GM18907 (cell line): Measurements from ENCODE around the gene TCF21.
"Not testable (repeated sequence)": the region's sequence is repeated elsewhere in the genome, so short reads cannot be mapped to it uniquely, and the experiment has no call there.

Experiments
- ATAC-seq: cut with Tn5 transposase; IDR thresholded peaks from one replicate; pipeline ENCODE4 v1.9.1; 2021; ENCODE audit warnings: mild to moderate bottlenecking, moderate library complexity; ENCODE audit not compliant: unreplicated experiment

TCF21 gene

DNA sequence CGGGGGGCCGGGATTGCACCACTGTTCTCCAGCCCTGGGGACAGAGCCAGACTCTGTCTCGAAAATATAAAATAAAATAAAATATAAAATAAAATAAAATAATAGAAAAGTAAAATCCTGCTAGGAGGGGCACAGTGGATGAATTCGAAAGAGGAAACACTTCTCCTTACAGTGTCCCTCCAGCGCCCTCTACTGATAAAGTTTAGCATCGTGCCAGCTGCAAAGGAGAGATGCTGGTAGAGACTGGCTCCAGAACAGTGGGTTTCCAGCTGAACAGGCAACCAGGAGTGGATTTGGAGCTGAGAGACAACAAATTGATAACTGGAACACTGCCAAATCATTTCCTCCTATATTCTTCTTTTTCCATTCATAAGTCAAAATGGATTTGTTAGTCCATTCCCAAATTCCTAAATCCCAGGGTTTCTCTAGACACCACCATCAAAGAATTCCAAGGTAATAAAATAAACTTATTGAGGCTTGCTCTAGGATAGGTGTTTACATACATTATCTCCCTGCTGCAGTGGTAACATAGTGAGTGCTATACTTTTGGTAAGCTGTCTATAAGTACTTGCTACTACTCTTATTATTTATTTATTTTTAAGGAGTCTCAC, 32.4 kb downstream of the TCF21 start:
- ATAC-seq: peak; percentile 51

DNA sequence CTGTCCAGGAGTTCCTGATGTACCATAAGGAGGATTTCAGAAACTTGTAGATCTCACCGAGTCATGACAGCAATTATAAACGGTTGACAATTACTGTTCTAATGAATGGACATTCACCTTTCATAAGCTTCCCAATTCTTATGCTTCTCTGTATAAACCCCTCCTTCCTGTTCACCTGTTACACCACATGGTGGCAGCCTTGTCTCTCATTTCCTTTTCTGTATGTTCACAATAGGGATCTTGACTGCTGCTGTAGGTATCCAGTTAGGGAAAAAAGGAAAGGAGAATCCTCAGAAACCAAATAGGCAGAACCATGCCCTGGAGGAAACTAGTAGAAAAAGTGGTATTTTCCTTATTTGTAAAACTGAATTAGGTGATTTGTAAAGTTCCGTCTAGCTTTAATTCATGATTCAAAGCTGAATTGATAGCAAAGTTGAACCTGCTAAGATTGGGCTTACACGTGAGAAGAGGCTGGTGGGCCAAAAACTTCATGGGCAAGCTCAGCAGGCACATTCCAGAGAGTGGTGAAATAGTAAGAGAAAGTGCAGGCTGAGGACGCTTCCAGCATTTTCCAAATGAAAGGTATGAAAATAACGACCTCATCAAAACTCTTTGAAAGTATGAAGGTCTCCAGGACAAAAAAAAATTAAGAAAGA, 35.2 kb downstream of the TCF21 start:
- ATAC-seq: peak; percentile 88

DNA sequence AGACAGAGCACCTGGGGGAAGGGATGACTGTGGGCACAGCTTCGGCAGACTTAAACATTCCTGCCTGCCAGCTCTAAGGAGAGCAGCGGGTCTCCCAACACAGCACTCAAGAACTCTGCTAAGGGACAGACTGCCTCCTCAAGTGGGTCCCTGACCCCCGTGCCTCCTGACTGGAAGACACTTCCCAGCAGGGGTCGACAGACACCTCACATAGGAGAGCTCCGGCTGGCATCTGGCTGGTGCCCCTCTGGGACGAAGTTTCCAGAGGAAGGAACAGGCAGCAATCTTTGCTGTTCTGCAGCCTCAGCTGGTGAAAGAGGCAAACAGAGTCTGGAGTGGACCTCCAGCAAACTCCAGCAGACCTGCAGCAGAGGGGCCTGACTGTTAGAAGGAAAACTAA, 42.3 kb downstream of the TCF21 start:
- ATAC-seq: not testable (repeated sequence)

DNA sequence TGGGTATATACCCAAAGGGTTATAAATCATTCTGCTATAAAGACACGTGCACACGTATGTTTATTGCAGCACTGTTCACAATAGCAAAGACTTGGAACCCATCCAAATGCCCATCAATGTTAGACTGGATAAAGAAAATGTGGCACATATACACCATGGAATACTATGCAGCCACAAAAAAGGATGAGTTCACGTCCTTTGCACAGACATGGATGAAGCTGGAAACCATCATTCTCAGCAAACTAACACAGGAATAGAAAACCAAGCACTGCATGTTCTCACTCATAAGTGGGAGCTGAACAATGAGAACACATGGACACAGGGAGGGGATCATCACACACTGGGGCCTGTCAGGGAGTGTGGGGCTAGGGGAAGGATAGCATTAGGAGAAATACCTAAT, 47.4 kb downstream of the TCF21 start:
- not testable (repeated sequence) for ATAC-seq

DNA sequence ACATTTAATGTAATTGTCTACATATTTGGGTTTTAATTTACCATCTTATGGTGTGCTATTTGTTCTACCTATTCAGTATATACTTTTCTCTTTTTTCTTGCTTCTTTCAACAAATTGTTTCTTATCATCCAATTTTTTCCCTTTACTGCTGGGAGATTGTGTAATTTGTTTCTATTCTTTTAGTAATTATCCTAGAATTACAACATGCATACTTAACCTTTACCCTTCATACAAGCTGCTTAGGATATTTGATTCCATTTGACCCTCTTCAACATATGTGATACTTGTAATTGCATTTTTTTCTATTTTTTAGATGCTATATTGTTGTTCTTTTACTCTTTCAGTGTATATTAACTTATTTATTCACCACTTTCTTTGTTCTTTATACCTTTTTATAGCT, 49.0 kb downstream of the TCF21 start:
- ATAC-seq: no peak

DNA sequence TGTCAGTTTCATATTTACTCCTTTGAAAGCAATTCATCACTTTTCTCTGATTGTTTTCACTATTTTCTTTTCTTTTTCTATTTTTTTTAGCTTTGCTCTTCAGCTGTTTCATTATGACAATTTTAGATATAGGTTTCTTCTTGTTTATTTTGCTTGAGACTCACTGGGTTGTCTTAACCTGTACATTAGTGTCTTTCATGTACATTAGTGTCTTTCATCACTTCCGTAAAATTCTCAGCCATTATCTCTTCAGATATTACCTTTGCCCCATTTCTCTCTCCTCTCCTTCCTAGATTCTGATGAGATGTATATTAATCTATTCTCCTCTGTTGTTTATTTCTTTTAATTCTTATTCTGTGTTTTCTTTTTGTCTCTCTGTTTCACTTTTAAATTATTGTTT, 49.6 kb downstream of the TCF21 start:
- no peak for ATAC-seq

DNA sequence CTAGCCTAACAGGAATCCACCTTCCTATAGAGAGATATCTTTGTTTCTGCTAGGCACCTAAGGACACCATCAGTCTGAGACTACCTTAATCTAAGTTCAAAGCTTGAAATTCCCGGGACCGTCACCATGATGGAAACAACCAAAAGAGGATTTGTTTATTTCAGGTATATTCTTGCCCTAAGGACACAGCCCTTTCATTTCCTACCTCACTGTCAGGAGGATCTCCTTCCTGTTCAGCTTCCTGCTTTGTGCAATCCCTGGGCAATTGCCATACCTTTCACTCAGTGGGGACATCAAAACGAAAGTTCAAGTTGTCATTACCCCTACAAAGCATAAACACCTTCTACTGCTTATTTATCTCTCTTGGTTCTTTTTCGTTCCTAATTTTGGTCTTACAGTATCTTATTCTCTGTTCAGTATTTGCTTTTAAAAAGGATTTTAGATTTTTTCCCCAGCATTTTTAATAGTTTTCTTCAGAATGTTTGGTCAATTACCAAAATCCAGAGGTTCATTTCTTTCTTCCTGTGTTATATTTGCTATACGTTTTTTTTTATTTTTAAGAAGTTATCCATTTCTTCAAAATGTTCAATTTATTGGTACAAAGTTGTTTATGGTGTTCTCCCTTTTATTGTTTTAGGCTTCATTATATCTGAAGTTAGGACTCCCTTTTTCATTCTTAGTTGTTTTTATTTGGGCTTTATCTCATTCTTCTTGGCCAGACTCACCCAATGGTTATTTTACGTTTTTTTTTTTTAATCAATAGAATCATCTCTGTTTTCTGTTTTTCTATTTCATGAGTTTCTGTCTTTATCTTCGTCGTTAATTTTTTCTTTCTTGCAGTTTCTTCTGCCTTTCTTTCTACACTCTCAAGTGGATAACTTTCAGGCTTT, 51.1 kb downstream of the TCF21 start:
- ATAC-seq: no peak
